Measurements from ENCODE around the gene COLGALT1. TPM values are rescaled to one million over a fixed set of nuclear protein-coding genes. Genes with fewer than 3 reads are reported as not detected.

Gene COLGALT1
- total RNA-seq, 4 donors from 2014 or later: 74.5 to 141 (median 88.2) TPM

GRCh38 chr19:17604372-17605025, 49.0 kb downstream of the COLGALT1 start:
- Histone ChIP-seq H3K27me3 (peaks cover 0 to 36% of the 10 kb centered on the region in 2 donors), H3K4me3 (no peak overlapping the region), H3K4me1 (peaks cover 0 to 29% (median 9%) of the 10 kb centered on the region in 4 donors), H3K27ac (peak overlapping the region in 1 of 4 donors; percentile 26), H3K36me3 (no peaks in the 10 kb centered on the region), H3K9me3 (no peaks in the 10 kb centered on the region)
- TF ChIP-seq, protein P1, sequence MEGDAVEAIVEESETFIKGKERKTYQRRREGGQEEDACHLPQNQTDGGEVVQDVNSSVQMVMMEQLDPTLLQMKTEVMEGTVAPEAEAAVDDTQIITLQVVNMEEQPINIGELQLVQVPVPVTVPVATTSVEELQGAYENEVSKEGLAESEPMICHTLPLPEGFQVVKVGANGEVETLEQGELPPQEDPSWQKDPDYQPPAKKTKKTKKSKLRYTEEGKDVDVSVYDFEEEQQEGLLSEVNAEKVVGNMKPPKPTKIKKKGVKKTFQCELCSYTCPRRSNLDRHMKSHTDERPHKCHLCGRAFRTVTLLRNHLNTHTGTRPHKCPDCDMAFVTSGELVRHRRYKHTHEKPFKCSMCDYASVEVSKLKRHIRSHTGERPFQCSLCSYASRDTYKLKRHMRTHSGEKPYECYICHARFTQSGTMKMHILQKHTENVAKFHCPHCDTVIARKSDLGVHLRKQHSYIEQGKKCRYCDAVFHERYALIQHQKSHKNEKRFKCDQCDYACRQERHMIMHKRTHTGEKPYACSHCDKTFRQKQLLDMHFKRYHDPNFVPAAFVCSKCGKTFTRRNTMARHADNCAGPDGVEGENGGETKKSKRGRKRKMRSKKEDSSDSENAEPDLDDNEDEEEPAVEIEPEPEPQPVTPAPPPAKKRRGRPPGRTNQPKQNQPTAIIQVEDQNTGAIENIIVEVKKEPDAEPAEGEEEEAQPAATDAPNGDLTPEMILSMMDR (IDR thresholded peaks at IDR 0.05): no peak
- TF ChIP-seq POLR2A (IDR thresholded peaks at IDR 0.05) (no peak), EP300 (IDR thresholded peaks at IDR 0.05) (no peak)
- no peak for DNase-seq (ENCODE audit: low spot score in 2 of 2)
- WGBS, 2 donors: 54 to 61% methylated on average over 8 of the region's 8 CpGs

DNA sequence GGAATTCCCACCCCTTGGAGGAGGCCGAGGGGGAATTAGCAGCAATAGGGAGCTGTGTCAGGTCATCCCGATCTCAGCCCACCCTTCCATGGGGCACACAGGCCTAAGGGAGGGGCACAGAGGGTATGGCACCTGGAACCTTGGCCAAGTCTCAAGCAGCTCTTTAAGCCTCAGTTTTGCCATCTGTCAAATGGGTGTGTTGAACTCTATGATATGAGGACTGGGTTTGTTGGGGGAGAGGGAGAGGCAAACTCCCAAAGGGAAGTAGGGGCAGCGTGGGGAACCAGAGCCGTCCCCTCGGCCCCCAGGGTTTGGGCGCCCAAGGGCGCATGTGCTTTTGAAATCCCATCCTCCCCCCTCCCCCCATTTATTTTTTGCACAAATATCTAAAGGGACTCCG, 49.7 kb downstream of the COLGALT1 start:
- Histone ChIP-seq H3K4me1 (peaks cover 0 to 29% (median 9%) of the 10 kb centered on the region in 4 donors), H3K36me3 (no peaks in the 10 kb centered on the region), H3K27ac (peak overlapping the region in 2 of 4 donors; percentile 26 to 57), H3K4me3 (no peak overlapping the region), H3K9me3 (no peaks in the 10 kb centered on the region), H3K27me3 (peaks cover 0 to 36% of the 10 kb centered on the region in 2 donors)
- 79 to 81% methylated on average over 8 of the region's 8 CpGs for WGBS, 2 donors
- TF ChIP-seq, protein P1 (IDR thresholded peaks at IDR 0.05): no peak
- TF ChIP-seq EP300 (IDR thresholded peaks at IDR 0.05) (no peak), POLR2A (IDR thresholded peaks at IDR 0.05) (no peak)
- DNase-seq (ENCODE audit: low spot score in 2 of 2): no peak

- Histone ChIP-seq H3K27me3 (peaks cover 0 to 36% of the 10 kb centered on the region in 2 donors), H3K36me3 (no peaks in the 10 kb centered on the region), H3K27ac (peak overlapping the region; percentile 24 to 80 (median 48)), H3K4me3 (peak overlapping the region; percentile 16 to 49 (median 32)), H3K9me3 (no peaks in the 10 kb centered on the region), H3K4me1 (peaks cover 0 to 29% (median 9%) of the 10 kb centered on the region in 4 donors)
- TF ChIP-seq, protein P1 (IDR thresholded peaks at IDR 0.05): peak; percentile 33 to 82 (median 57)
- TF ChIP-seq POLR2A (IDR thresholded peaks at IDR 0.05) (peak in 1 of 2 donors; percentile 25), EP300 (IDR thresholded peaks at IDR 0.05) (no peak)
- DNase-seq (ENCODE audit: low spot score in 2 of 2): peak; percentile 64 to 65
- WGBS, 2 donors: 3% methylated on average over 32 to 42 of the region's 85 CpGs
These were observed 50.5 kb downstream of the COLGALT1 start for GRCh38 chr19:17605761-17606589.

- Histone ChIP-seq H3K27me3 (peaks cover 0 to 32% of the 10 kb centered on the region in 2 donors), H3K9me3 (no peaks in the 10 kb centered on the region), H3K4me3 (peak overlapping the region in 3 of 4 donors; percentile 19 to 49 (median 46)), H3K36me3 (no peaks in the 10 kb centered on the region), H3K27ac (peak overlapping the region in 2 of 4 donors; percentile 57 to 80), H3K4me1 (peaks cover 0 to 25% (median 9%) of the 10 kb centered on the region in 4 donors)
- no peak for TF ChIP-seq EP300 (IDR thresholded peaks at IDR 0.05)
- DNase-seq (ENCODE audit: low spot score in 2 of 2): no peak
- WGBS, 2 donors: 18 to 19% methylated on average over 18 of the region's 18 CpGs
These were observed 51.2 kb downstream of the COLGALT1 start for GRCh38 chr19:17606590-17607185.

DNA sequence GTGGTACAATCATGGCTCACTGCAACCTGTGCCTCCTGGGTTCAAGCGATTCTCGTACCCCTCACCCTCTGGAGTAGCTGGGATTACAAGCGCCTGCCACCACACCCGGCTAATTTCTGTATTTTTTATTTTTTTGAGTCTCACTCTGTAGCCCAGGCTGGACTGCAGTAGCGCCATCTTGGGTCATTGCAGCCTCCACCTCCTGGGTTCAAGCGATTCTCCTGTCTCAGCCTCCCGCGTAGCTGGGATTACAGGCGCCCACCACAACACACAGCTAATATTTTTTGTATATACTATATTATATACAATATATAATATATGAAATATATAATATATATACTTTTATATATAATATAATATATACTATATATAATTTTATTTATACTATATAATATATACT, 52.5 kb downstream of the COLGALT1 start:
- peaks cover 0 to 21% of the 10 kb centered on the region in 2 donors for H3K27me3 ChIP-seq
- H3K36me3 ChIP-seq: no peaks in the 10 kb centered on the region
- no peak for DNase-seq (ENCODE audit: low spot score in 2 of 2)
- no peak overlapping the region for H3K27ac ChIP-seq
- TF ChIP-seq POLR2A (IDR thresholded peaks at IDR 0.05) (no peak), EP300 (IDR thresholded peaks at IDR 0.05) (no peak)
- TF ChIP-seq, protein P1 (IDR thresholded peaks at IDR 0.05): no peak
- H3K4me3 ChIP-seq: no peak overlapping the region
- peaks cover 0 to 17% (median 9%) of the 10 kb centered on the region in 4 donors for H3K4me1 ChIP-seq
- H3K9me3 ChIP-seq: no peaks in the 10 kb centered on the region
- WGBS, 2 donors: 94 to 96% methylated on average over 9 of the region's 9 CpGs
